ENCODE measurements around the gene PLEKHA3. TPM values are rescaled to one million over a fixed set of nuclear protein-coding genes. Genes with fewer than 3 reads are reported as not detected.

PLEKHA3 gene
- total and polyA plus RNA-seq, 9 of the 15 experiments (the other 6 are each of a cell fraction or from before 2014, with no cell fraction given), result 2.3 to 23.4 (median 10.5) TPM

DNA sequence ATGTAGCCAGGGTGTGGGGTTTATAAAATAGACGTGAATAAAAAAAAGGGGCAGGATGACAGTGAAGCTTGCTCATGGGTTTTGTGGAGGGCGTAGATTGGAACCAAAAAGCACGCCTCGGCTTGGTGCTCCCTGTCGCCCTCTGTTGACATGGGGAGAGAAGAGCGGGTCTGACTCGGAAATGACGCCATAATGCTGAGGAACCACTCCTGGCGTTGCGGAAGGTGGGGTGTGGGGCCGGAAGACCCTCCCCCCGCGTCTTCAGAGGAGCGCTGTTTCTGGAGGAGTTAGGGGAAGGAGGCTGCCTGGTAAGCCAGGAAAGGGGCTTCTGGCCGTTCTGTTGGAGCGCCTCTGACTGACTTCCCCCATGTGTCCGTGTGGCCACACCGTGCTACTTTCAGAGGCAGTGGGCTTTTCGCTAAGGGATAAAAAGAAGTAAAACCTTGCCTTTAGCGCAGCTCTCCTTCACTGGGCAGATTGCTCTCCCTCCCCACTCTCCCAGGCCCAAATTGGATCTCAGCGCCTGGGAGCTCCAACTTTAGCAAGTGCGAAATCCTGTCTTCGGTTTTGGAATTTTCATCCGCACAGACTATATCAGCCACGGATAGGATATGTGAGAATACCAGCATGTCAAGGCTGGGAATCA, 42.8 kb downstream of the PLEKHA3 start (continued):
- TF ChIP-seq, protein P1, sequence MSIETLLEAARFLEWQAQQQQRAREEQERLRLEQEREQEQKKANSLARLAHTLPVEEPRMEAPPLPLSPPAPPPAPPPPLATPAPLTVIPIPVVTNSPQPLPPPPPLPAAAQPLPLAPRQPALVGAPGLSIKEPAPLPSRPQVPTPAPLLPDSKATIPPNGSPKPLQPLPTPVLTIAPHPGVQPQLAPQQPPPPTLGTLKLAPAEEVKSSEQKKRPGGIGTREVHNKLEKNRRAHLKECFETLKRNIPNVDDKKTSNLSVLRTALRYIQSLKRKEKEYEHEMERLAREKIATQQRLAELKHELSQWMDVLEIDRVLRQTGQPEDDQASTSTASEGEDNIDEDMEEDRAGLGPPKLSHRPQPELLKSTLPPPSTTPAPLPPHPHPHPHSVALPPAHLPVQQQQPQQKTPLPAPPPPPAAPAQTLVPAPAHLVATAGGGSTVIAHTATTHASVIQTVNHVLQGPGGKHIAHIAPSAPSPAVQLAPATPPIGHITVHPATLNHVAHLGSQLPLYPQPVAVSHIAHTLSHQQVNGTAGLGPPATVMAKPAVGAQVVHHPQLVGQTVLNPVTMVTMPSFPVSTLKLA (conservative IDR thresholded peaks at IDR 0.05), result peak; percentile 81 to 85
- TF ChIP-seq POLR2H (tag; IDR thresholded peaks at IDR 0.05; ENCODE audit: low read depth) (peak; percentile 54; the same call in 1 of the 2 replicates), VEZF1 (CRISPR knock-in tag; IDR thresholded peaks at IDR 0.05) (peak; percentile 99), FOXA3 (CRISPR knock-in tag; conservative IDR thresholded peaks at IDR 0.05 in 1 of 2, IDR thresholded peaks at IDR 0.05 in 1 of 2) (peak in 1 of 2 experiments; percentile 74; a peak in 1 of 4 replicates), SMARCE1 (IDR thresholded peaks at IDR 0.05) (peak; percentile 40; the same call in 1 of the 2 replicates), L3MBTL2 (IDR thresholded peaks at IDR 0.05) (peak; percentile 63), JUNB (CRISPR knock-in tag; conservative IDR thresholded peaks at IDR 0.05) (no peak), NR0B1 (IDR thresholded peaks at IDR 0.05; ENCODE audit: partially characterized antibody) (no peak), ZNF23 (CRISPR knock-in tag; IDR thresholded peaks at IDR 0.05) (no peak), ZBTB7A (IDR thresholded peaks at IDR 0.05; ENCODE audit: borderline replicate concordance, control insufficient read depth, low read depth, low read length) (peak; percentile 99), ZNF316 (IDR thresholded peaks at IDR 0.05) (peak; percentile 16; the same call in 1 of the 2 replicates), JUND (IDR thresholded peaks at IDR 0.05; ENCODE audit: borderline replicate concordance, low read depth, low read length) (peak; percentile 93), JUND (tag; IDR thresholded peaks at IDR 0.05; ENCODE audit: borderline replicate concordance, low read depth, low read length) (peak; percentile 89; the same call in 2 of the 3 replicates), FOXM1 (IDR thresholded peaks at IDR 0.05; ENCODE audit: low read depth) (peak; percentile 76), FOXM1 (CRISPR knock-in tag; IDR thresholded peaks at IDR 0.05; ENCODE audit: low read depth) (peak; percentile 75), CBFA2T3 (IDR thresholded peaks at IDR 0.05) (peak; percentile 5; the same call in 1 of the 2 replicates)
- TF ChIP-seq, protein P2, sequence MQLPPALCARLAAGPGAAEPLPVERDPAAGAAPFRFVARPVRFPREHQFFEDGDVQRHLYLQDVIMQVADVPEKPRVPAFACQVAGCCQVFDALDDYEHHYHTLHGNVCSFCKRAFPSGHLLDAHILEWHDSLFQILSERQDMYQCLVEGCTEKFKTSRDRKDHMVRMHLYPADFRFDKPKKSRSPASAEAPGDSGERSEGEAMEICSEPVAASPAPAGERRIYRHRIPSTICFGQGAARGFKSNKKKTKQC (CRISPR knock-in tag; IDR thresholded peaks at IDR 0.05), result no peak
- TF ChIP-seq, protein P3, sequence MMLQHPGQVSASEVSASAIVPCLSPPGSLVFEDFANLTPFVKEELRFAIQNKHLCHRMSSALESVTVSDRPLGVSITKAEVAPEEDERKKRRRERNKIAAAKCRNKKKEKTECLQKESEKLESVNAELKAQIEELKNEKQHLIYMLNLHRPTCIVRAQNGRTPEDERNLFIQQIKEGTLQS (IDR thresholded peaks at IDR 0.05), result peak; percentile 80
- TF ChIP-seq, protein P3 (CRISPR knock-in tag; conservative IDR thresholded peaks at IDR 0.05), result peak; percentile 86; the same call in 1 of the 2 replicates
